Measurements from ENCODE around the gene GAD2.

GAD2 gene

GRCh38 chr10:26213157-26213800 lies 3.3 kb upstream of the GAD2 start:
- no peak for DNase-seq
- in situ Hi-C loops (cut with HindIII; ENCODE audit: low pct_ligation_motif_present, low sequenced_read_pairs), result no loop called here
- Histone ChIP-seq H3K27me3 (replicated peaks) (peaks cover 54% of the 10 kb centered on the region), H3K4me3 (ENCODE audit: low read depth, low read length) (no peak overlapping the region), H3K27ac (no peak overlapping the region), H3K36me3 (replicated peaks) (no peaks in the 10 kb centered on the region)
- TF ChIP-seq CTCF (IDR thresholded peaks at IDR 0.05; ENCODE audit: low read depth, low read length, missing control alignments), result no peak

DNA sequence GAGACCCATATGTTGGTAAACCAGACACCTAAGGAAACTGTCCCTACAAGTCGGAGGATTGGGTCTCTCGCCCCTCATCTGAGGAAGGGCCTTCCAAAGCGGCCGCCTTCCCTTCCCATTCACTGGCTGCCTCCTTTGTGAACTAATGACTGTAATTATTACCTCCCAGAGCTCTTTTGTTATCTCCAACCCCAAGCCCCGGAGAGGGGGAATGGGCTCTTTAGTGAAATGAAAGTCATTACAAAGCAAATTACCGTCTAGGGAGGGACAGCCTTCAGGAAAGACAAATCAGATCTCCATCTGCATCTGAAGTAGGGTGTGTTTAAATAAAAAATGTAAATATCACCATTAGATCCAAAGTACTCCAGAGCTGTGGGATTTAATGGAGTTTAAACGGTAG lies 2.6 kb upstream of the GAD2 start:
- in situ Hi-C loops (cut with HindIII; ENCODE audit: low pct_ligation_motif_present, low sequenced_read_pairs), result no loop called here
- peaks cover 61% of the 10 kb centered on the region for H3K27me3 ChIP-seq (replicated peaks)
- no peak overlapping the region for H3K27ac ChIP-seq
- DNase-seq, result no peak
- no peak for TF ChIP-seq CTCF (IDR thresholded peaks at IDR 0.05; ENCODE audit: low read depth, low read length, missing control alignments)
- no peaks in the 10 kb centered on the region for H3K36me3 ChIP-seq (replicated peaks)
- H3K4me3 ChIP-seq (ENCODE audit: low read depth, low read length), result no peak overlapping the region

DNA sequence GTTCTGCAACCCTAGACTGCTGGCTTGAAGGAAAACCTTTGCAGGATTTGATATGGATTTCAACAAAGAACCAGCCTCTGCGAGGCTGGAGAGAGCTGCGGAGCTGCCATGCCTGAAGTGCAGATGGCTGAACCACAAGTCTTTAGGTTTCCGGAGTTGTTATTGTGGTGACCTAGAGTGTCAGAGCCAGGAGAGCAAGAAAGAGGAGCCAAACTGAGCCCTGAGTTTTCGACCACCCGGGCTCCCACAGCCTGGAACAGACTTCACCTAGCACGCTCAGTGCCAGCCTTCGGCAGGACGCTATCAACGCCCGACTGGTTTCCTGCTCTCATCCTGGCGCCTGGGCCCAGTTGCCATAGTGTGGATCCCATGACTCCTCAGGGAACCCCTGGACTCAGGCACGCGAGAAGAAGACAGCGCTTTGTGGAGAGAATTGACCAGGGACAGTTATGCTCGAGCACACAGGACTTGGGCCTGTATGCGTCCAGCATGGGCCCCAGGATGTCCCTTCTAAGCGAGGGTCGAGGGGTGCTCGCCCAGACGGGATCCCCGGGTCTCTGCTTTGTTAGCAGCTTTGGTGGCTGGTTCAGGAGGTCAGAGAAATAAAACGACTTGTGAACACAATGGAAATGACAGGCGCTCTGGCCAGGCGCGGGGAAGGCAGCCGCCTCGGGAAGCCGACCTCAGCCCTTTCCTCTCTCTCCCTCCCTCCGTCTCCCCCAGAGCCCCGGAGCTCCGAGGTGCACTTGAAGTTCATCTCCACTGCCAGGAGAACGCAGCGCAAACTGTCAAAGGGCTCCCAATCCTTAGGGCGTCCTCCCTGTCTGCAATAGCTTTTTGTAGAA lies 1.8 kb upstream of the GAD2 start:
- TF ChIP-seq CTCF (IDR thresholded peaks at IDR 0.05; ENCODE audit: low read depth, low read length, missing control alignments), result no peak
- H3K27ac ChIP-seq, result no peak overlapping the region
- H3K4me3 ChIP-seq (ENCODE audit: low read depth, low read length), result no peak overlapping the region
- in situ Hi-C loops (cut with HindIII; ENCODE audit: low pct_ligation_motif_present, low sequenced_read_pairs), result no loop called here
- no peaks in the 10 kb centered on the region for H3K36me3 ChIP-seq (replicated peaks)
- H3K27me3 ChIP-seq (replicated peaks), result peaks cover 64% of the 10 kb centered on the region
- DNase-seq, result no peak

GRCh38 chr10:26215396-26215934 lies 1.1 kb upstream of the GAD2 start:
- in situ Hi-C loops (cut with HindIII; ENCODE audit: low pct_ligation_motif_present, low sequenced_read_pairs), result no loop called here
- no peak overlapping the region for H3K27ac ChIP-seq
- H3K4me3 ChIP-seq (ENCODE audit: low read depth, low read length), result no peak overlapping the region
- no peak for TF ChIP-seq CTCF (IDR thresholded peaks at IDR 0.05; ENCODE audit: low read depth, low read length, missing control alignments)
- peaks cover 64% of the 10 kb centered on the region for H3K27me3 ChIP-seq (replicated peaks)
- DNase-seq, result no peak
- H3K36me3 ChIP-seq (replicated peaks), result no peaks in the 10 kb centered on the region

- in situ Hi-C loops (cut with HindIII; ENCODE audit: low pct_ligation_motif_present, low sequenced_read_pairs), result no loop called here
- DNase-seq, result no peak
- no peak for TF ChIP-seq CTCF (IDR thresholded peaks at IDR 0.05; ENCODE audit: low read depth, low read length, missing control alignments)
- H3K36me3 ChIP-seq (replicated peaks), result no peaks in the 10 kb centered on the region
- H3K27ac ChIP-seq, result no peak overlapping the region
- peaks cover 64% of the 10 kb centered on the region for H3K27me3 ChIP-seq (replicated peaks)
- H3K4me3 ChIP-seq (ENCODE audit: low read depth, low read length), result no peak overlapping the region
Measured at GRCh38 chr10:26215935-26216584, 514 bp upstream of the GAD2 start.

Data from brain microvascular endothelial cell (primary cell).